ENCODE results near the gene CCDC34.
"Not testable (repeated sequence)": the region's sequence is repeated elsewhere in the genome, so short reads cannot be mapped to it uniquely, and the experiment has no call there.

DNA sequence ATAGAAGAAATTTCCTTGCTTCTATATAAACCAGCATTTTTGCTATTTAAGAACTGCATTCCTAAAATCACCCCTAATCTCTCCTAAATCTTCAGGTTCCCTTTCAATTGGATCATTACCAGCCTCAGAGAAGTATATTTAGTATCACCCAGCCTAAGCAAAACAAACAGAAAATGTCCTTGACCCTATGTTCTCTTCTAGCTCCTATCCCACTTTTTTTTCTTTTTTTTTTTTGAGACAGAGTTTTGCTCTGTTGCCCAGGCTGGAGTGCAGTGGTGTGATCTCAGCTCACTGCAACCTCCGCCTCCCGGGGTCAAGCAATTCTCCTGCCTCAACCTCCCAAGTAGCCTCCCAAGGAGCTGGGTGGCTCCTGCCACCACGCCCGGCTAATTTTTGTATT lies 28.3 kb downstream of the CCDC34 start:
- TF ChIP-seq, protein P1, sequence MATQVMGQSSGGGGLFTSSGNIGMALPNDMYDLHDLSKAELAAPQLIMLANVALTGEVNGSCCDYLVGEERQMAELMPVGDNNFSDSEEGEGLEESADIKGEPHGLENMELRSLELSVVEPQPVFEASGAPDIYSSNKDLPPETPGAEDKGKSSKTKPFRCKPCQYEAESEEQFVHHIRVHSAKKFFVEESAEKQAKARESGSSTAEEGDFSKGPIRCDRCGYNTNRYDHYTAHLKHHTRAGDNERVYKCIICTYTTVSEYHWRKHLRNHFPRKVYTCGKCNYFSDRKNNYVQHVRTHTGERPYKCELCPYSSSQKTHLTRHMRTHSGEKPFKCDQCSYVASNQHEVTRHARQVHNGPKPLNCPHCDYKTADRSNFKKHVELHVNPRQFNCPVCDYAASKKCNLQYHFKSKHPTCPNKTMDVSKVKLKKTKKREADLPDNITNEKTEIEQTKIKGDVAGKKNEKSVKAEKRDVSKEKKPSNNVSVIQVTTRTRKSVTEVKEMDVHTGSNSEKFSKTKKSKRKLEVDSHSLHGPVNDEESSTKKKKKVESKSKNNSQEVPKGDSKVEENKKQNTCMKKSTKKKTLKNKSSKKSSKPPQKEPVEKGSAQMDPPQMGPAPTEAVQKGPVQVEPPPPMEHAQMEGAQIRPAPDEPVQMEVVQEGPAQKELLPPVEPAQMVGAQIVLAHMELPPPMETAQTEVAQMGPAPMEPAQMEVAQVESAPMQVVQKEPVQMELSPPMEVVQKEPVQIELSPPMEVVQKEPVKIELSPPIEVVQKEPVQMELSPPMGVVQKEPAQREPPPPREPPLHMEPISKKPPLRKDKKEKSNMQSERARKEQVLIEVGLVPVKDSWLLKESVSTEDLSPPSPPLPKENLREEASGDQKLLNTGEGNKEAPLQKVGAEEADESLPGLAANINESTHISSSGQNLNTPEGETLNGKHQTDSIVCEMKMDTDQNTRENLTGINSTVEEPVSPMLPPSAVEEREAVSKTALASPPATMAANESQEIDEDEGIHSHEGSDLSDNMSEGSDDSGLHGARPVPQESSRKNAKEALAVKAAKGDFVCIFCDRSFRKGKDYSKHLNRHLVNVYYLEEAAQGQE (IDR thresholded peaks at IDR 0.05; ENCODE audit: borderline replicate concordance), result not testable (repeated sequence)
- TF ChIP-seq EP300 (conservative IDR thresholded peaks at IDR 0.05; ENCODE audit: poor library complexity, severe bottlenecking); EZH2 (IDR thresholded peaks at IDR 0.05; ENCODE audit: borderline replicate concordance, insufficient read depth, low read length, poor library complexity, severe bottlenecking); MXI1 (conservative IDR thresholded peaks at IDR 0.05; ENCODE audit: poor library complexity, severe bottlenecking); TAF1 (IDR thresholded peaks at IDR 0.05; ENCODE audit: low read depth): not testable (repeated sequence)
- TF ChIP-seq, protein P2, sequence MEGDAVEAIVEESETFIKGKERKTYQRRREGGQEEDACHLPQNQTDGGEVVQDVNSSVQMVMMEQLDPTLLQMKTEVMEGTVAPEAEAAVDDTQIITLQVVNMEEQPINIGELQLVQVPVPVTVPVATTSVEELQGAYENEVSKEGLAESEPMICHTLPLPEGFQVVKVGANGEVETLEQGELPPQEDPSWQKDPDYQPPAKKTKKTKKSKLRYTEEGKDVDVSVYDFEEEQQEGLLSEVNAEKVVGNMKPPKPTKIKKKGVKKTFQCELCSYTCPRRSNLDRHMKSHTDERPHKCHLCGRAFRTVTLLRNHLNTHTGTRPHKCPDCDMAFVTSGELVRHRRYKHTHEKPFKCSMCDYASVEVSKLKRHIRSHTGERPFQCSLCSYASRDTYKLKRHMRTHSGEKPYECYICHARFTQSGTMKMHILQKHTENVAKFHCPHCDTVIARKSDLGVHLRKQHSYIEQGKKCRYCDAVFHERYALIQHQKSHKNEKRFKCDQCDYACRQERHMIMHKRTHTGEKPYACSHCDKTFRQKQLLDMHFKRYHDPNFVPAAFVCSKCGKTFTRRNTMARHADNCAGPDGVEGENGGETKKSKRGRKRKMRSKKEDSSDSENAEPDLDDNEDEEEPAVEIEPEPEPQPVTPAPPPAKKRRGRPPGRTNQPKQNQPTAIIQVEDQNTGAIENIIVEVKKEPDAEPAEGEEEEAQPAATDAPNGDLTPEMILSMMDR (IDR thresholded peaks at IDR 0.05; ENCODE audit: poor library complexity, severe bottlenecking), result not testable (repeated sequence)

Measured in neural cell (in vitro differentiated cells).